Type B pancreatic cell (in vitro differentiated cells): ENCODE data around the gene DMRTA2. TPM values are rescaled to one million over a fixed set of nuclear protein-coding genes. Genes with fewer than 3 reads are reported as not detected.

ENCODE experiments used
- DNase-seq: peaks from one replicate; pipeline ENCODE4 v3.0.0; 2021; ENCODE audit warnings: mixed read lengths; ENCODE audit not compliant: unreplicated experiment; ENCODE audit errors: extremely low spot score
- H3K27ac Mint-ChIP-seq: 2 replicates; pipeline ENCODE4 v1.8.0; 2021; ENCODE audit warnings: mild to moderate bottlenecking, mixed read lengths
- H3K27me3 Mint-ChIP-seq: 2 replicates; pipeline ENCODE4 v1.8.0; 2021; ENCODE audit warnings: mixed read lengths
- H3K36me3 Mint-ChIP-seq: 2 replicates; pipeline ENCODE4 v1.8.0; 2021; ENCODE audit warnings: mixed read lengths
- H3K4me1 Mint-ChIP-seq: one replicate; pipeline ENCODE4 v1.8.0; 2021; ENCODE audit warnings: mixed read lengths; ENCODE audit not compliant: unreplicated experiment
- H3K4me3 Mint-ChIP-seq: 2 replicates; pipeline ENCODE4 v1.8.0; 2021; ENCODE audit warnings: mild to moderate bottlenecking, mixed read lengths
- H3K9me3 Mint-ChIP-seq: 2 replicates; pipeline ENCODE4 v1.8.0; 2021; ENCODE audit warnings: mixed read lengths
- CTCF ChIP-seq: fragments of 200-600 bp; sonication (generic); conservative IDR thresholded peaks from 2 replicates; pipeline ENCODE4 v1.5.0; 2021; ENCODE audit warnings: antibody characterized with exemption, mild to moderate bottlenecking
- long read RNA-seq: library from polyadenylated mRNA; unstranded; transcript quantifications from one replicate; pipeline ENCODE4 v2.0.0, GENCODE V29; 2020
- total RNA-seq: library from RNA; stranded (reverse); gene quantifications from 2 replicates; pipeline ENCODE4 v1.2.1, GENCODE V29; 2021; ENCODE audit warnings: low replicate concordance

The DMRTA2 gene
- total RNA-seq, result 0.29 and 0.48 TPM in 2 replicates
- long read RNA-seq, result 0 reads

GRCh38 chr1:50422946-50423669, at the start of gene DMRTA2:
Gene DMRTA2, minus strand, starts transcription at chr1:50423443. Its CDS starts 1,907 bp downstream, at chr1:50421536.
- peak within 1 kb of the TSS; percentile 90 for H3K4me3 Mint-ChIP-seq
- H3K9me3 Mint-ChIP-seq, result no peaks in the 10 kb centered on the region
- H3K27me3 Mint-ChIP-seq, result peaks cover 88% of the 10 kb centered on the region
- TF ChIP-seq CTCF, result no peak
- DNase-seq, result peak; percentile 75
- H3K36me3 Mint-ChIP-seq, result no peaks in the 10 kb centered on the region
- peaks cover 36% of the 10 kb centered on the region for H3K4me1 Mint-ChIP-seq
- peak within 1 kb of the TSS; percentile 54 for H3K27ac Mint-ChIP-seq

- Mint-ChIP-seq H3K4me3 (no peak overlapping the region), H3K27me3 (no peaks in the 10 kb centered on the region), H3K27ac (no peak overlapping the region), H3K36me3 (peaks cover 3% of the 10 kb centered on the region), H3K9me3 (no peaks in the 10 kb centered on the region), H3K4me1 (no peaks in the 10 kb centered on the region)
- no peak for DNase-seq
- TF ChIP-seq CTCF, result no peak
Measured at GRCh38 chr1:50471967-50472366, 48.7 kb upstream of the DMRTA2 start.

DNA sequence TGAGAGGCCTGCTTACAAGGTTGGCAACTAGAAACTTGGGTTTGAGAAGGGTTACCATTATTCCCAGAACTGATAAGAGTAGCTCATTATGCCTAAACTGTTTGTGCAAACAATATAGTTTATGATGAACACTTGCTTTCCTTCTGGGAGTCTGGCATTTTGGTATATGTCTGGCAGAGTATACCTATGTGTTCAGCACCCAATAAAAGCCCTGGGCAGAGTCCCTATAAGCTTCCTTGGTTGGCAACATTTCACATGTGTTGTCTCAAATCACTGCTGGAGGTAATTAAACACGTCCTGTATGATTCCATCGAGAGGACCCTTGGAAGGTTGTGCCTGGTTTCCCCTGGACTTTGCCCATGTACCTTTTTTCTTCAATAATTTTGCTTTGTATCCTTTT, 39.7 kb upstream of the DMRTA2 start:
- no peak for TF ChIP-seq CTCF
- Mint-ChIP-seq H3K9me3 (no peaks in the 10 kb centered on the region), H3K27me3 (no peaks in the 10 kb centered on the region), H3K27ac (no peak overlapping the region), H3K36me3 (no peaks in the 10 kb centered on the region), H3K4me3 (no peak overlapping the region), H3K4me1 (no peaks in the 10 kb centered on the region)
- no peak for DNase-seq

DNA sequence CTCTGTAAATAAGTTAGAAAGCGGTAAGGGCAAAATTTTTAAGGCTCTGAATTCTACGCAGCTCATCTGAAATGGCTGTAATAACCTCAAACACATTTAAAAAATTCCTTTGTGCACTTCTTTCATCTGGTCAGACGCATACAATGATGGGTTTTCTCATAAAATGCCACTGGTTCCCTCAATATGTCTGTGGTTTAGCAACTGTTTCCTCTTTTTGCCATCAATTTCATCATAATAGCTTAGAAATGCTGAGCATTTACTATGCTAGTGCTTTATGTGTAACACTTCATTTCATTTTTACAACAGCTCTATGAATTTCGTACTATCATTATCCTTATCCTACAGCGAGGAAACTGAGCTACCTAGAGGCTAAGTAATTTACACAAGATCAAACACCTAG, 35.3 kb upstream of the DMRTA2 start:
- Mint-ChIP-seq H3K36me3 (peaks cover 3% of the 10 kb centered on the region), H3K4me3 (no peak overlapping the region), H3K27ac (no peak overlapping the region), H3K27me3 (no peaks in the 10 kb centered on the region), H3K4me1 (no peaks in the 10 kb centered on the region), H3K9me3 (no peaks in the 10 kb centered on the region)
- TF ChIP-seq CTCF, result no peak
- DNase-seq, result no peak

GRCh38 chr1:50454911-50455310, 31.7 kb upstream of the DMRTA2 start:
- no peak for TF ChIP-seq CTCF
- Mint-ChIP-seq H3K27ac (no peak overlapping the region), H3K27me3 (no peaks in the 10 kb centered on the region), H3K4me3 (no peak overlapping the region), H3K4me1 (no peaks in the 10 kb centered on the region), H3K9me3 (no peaks in the 10 kb centered on the region), H3K36me3 (peaks cover 7% of the 10 kb centered on the region)
- DNase-seq, result no peak
